ENCODE data around the gene AK3.

DNA sequence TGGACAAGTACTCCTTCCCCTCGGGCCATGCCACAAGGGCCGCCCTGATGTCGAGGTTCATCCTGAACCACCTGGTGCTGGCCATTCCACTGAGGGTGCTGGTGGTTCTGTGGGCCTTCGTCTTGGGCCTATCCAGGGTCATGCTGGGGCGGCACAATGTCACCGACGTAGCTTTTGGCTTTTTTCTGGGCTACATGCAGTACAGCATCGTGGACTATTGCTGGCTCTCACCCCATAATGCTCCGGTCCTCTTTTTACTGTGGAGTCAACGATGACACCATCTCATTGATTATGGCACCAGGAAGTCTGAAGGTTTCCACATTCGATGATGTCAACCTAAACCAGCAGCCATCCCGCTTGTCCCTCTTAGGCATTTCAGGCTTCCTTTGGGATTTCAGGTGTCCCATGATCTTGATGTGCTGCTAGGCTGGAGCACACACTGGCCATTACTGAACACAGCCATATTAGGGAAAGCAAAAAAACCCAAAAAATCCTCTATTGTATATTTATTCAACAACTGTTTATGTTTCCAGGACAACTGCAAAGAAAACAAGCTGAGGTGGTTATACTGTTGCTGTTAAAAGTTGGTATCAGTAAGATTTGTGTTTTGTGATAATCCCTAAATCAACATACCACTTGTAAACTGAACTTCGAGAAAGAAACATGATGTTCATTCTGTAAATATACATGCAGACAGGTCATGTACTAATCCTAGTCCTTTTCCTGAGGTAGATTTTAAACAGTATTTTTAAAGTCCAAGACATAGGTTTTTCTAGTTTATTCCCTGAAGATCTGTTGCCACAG, 77.8 kb downstream of the AK3 start:
- TF ChIP-seq, protein P1, sequence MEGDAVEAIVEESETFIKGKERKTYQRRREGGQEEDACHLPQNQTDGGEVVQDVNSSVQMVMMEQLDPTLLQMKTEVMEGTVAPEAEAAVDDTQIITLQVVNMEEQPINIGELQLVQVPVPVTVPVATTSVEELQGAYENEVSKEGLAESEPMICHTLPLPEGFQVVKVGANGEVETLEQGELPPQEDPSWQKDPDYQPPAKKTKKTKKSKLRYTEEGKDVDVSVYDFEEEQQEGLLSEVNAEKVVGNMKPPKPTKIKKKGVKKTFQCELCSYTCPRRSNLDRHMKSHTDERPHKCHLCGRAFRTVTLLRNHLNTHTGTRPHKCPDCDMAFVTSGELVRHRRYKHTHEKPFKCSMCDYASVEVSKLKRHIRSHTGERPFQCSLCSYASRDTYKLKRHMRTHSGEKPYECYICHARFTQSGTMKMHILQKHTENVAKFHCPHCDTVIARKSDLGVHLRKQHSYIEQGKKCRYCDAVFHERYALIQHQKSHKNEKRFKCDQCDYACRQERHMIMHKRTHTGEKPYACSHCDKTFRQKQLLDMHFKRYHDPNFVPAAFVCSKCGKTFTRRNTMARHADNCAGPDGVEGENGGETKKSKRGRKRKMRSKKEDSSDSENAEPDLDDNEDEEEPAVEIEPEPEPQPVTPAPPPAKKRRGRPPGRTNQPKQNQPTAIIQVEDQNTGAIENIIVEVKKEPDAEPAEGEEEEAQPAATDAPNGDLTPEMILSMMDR (IDR thresholded peaks at IDR 0.05; ENCODE audit: insufficient read depth, low read length, poor library complexity, severe bottlenecking): no peak
- no peak for TF ChIP-seq EZH2phosphoT487 (conservative IDR thresholded peaks at IDR 0.05; ENCODE audit: low read length)
